ENCODE measurements around the gene NPIPB13. TPM values are rescaled to one million over a fixed set of nuclear protein-coding genes. Genes with fewer than 3 reads are reported as not detected.

Gene NPIPB13
- 0.65 TPM in 1 of 2 replicates, not detected in the other for total RNA-seq

DNA sequence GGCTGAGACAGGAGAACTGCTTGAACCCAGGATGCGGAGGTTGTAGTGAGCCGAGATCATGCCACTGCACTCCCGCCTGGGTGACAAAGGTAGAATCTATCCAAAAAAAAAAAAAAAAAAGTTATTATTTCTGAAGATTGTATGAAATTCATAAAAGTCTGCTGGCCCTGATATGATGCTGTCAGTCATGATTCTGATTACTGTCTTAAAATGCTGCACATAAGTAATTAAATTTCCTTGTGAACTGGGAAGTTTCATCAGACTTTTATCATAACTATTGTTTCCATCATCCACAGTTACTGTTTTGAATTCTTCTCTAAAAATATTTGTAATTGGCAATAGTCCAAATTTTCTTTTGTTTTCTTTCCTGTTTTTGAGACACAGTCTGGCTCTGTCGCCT lies at the start of gene NPIPB13:
Gene NPIPB13 (minus strand): TSS at position 101 of the 400 bp plus-strand sequence. CDS start 2,906 bp downstream, outside the sequence.

DNA sequence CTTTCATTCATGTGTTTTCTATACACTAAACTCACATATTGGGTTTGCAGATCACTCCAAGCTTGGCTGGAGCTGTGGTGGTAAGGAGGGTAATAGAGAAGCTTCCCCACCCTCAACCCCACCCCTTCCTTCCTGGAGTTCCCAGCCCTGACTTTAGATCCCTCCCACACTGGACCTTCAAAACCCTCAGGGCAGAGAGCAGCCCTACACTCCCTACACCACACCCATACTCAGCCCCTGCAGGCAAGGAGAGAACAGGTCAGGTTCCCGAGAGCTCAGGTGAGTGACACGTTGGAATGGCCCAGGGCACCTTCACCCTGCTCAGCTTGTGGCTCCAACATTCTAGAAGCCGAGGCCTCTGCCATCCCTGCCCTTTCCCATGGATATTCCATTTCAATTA lies 49.2 kb downstream of the NPIPB13 start, which contains the start of gene SULT1A3:
Gene SULT1A3 (plus strand): TSS at position 207 of the 400 bp plus-strand sequence. CDS start 1,474 bp downstream, outside the sequence.

Small RNA genes lying within 50 kb of the gene (small RNA-seq; reads per million reads assigned to genes)
- not detected for gene AC106782.4

Other genes starting within 250 kb of the NPIPB13 start
- not detected in 2 replicates for gene DOC2A, start 237.5 kb downstream of the NPIPB13 start, total RNA-seq
- gene C16orf92, start 225.3 kb downstream of the NPIPB13 start, total RNA-seq, result not detected in 2 replicates
- 0.12 TPM in 1 of 2 replicates, not detected in the other for gene TLCD3B, start 217.2 kb downstream of the NPIPB13 start, total RNA-seq
- 648 and 853 TPM in 2 replicates for gene ALDOA, start 182.7 kb downstream of the NPIPB13 start, total RNA-seq
- gene PPP4C, start 172.5 kb downstream of the NPIPB13 start, total RNA-seq, result 163 and 189 TPM in 2 replicates
- gene TBX6, start 156.6 kb downstream of the NPIPB13 start, total RNA-seq, result 0.32 and 0.36 TPM in 2 replicates
- 25.8 and 26.2 TPM in 2 replicates for gene YPEL3, start 152.3 kb downstream of the NPIPB13 start, total RNA-seq
- gene GDPD3, start 134.9 kb downstream of the NPIPB13 start, total RNA-seq, result 0.73 and 0.81 TPM in 2 replicates
- gene MAPK3, start 125.3 kb downstream of the NPIPB13 start, total RNA-seq, result 44.9 and 57.8 TPM in 2 replicates
- 0.49 and 0.73 TPM in 2 replicates for gene CORO1A, start 64.9 kb downstream of the NPIPB13 start, total RNA-seq
- 26.1 and 65.0 TPM in 2 replicates for gene BOLA2B, start 54.8 kb downstream of the NPIPB13 start, total RNA-seq
- gene SLX1A, start 54.6 kb downstream of the NPIPB13 start, total RNA-seq, result 15.9 and 17.8 TPM in 2 replicates
- 3.7 and 3.8 TPM in 2 replicates for gene SULT1A3, start 49.2 kb downstream of the NPIPB13 start, total RNA-seq
- 28.8 and 30.7 TPM in 2 replicates for gene CD2BP2, start 106.8 kb upstream of the NPIPB13 start, total RNA-seq
- 45.1 and 47.4 TPM in 2 replicates for gene TBC1D10B, start 122.0 kb upstream of the NPIPB13 start, total RNA-seq
- not detected in 2 replicates for gene MYL11, start 126.3 kb upstream of the NPIPB13 start, total RNA-seq
- gene SEPTIN1, start 134.1 kb upstream of the NPIPB13 start, total RNA-seq, result 0.12 and 0.32 TPM in 2 replicates
- 6.3 and 8.0 TPM in 2 replicates for gene ZNF48, start 146.9 kb upstream of the NPIPB13 start, total RNA-seq
- 10.8 and 11.5 TPM in 2 replicates for gene ZNF771, start 159.1 kb upstream of the NPIPB13 start, total RNA-seq
- gene DCTPP1, start 181.6 kb upstream of the NPIPB13 start, total RNA-seq, result 7.3 and 8.6 TPM in 2 replicates
- gene SEPHS2, start 197.4 kb upstream of the NPIPB13 start, total RNA-seq, result 9.1 and 12.0 TPM in 2 replicates
- not detected in 2 replicates for gene ITGAL, start 224.3 kb upstream of the NPIPB13 start, total RNA-seq

All from hair follicle dermal papilla cell (primary cell).